Neural cell (in vitro differentiated cells): ENCODE measurements around the gene SMIM38. TPM values are rescaled to one million over a fixed set of nuclear protein-coding genes. Genes with fewer than 3 reads are reported as not detected.

Source experiments
- H2AFZ ChIP-seq: fragments of 200-600, 300-800 bp; sonication (generic), shearing (Covaris generic); 2 replicates; pipeline ENCODE4 v1.6.0; 2014; ENCODE audit warnings: low read depth, mild to moderate bottlenecking, antibody characterized with exemption, low read length, moderate library complexity
- H3F3A ChIP-seq: fragments of 200-600 bp; shearing (Covaris generic); 2 replicates; pipeline ENCODE4 v1.6.1; 2016; ENCODE audit warnings: mild to moderate bottlenecking, moderate library complexity, mixed read lengths, antibody characterized with exemption, low read length; ENCODE audit not compliant: insufficient read depth, poor library complexity, severe bottlenecking
- H3K27ac ChIP-seq: fragments of 200-600, 300-800 bp; sonication (generic), shearing (Covaris generic); 2 replicates; pipeline ENCODE4 v1.5.1; 2014; ENCODE audit warnings: mild to moderate bottlenecking, low read length, moderate library complexity
- H3K27me3 ChIP-seq: fragments of 300-800, 200-600 bp; sonication (generic), shearing (Covaris generic); 2 replicates; pipeline ENCODE4 v1.6.0; 2014; ENCODE audit warnings: mild to moderate bottlenecking, low read depth, low read length, moderate library complexity; ENCODE audit not compliant: insufficient read depth
- H3K36me3 ChIP-seq: fragments of 300-800, 200-600 bp; sonication (generic), shearing (Covaris generic); 2 replicates; pipeline ENCODE4 v1.5.1; 2014; ENCODE audit warnings: mild to moderate bottlenecking, antibody characterized with exemption, low read length, moderate library complexity; ENCODE audit not compliant: insufficient read depth
- H3K4me2 ChIP-seq: fragments of 300-800, 200-600 bp; sonication (generic), shearing (Covaris generic); 2 replicates; pipeline ENCODE4 v1.6.0; 2014; ENCODE audit warnings: mild to moderate bottlenecking, low read length
- H3K4me3 ChIP-seq: fragments of 300-800, 200-600 bp; sonication (generic), shearing (Covaris generic); 2 replicates; pipeline ENCODE4 v1.5.1; 2014; ENCODE audit warnings: mild to moderate bottlenecking, low read length, moderate library complexity
- H3K79me2 ChIP-seq: fragments of 200-600 bp; shearing (Covaris generic); replicated peaks from 2 replicates; pipeline ENCODE4 v1.6.0; 2014; ENCODE audit warnings: mild to moderate bottlenecking, low read length, moderate library complexity; ENCODE audit not compliant: insufficient read depth
- H3K9ac ChIP-seq: fragments of 300-800, 200-600 bp; sonication (generic), shearing (Covaris generic); 2 replicates; pipeline ENCODE4 v1.6.1; 2016; ENCODE audit warnings: mild to moderate bottlenecking, low read length, mixed read lengths
- H3K9me2 ChIP-seq: fragments of 200-600 bp; shearing (Covaris generic); 2 replicates; pipeline ENCODE4 v1.6.1; 2016; ENCODE audit warnings: mild to moderate bottlenecking, low read length, mixed read lengths; ENCODE audit not compliant: insufficient read depth
- H3K9me3 ChIP-seq: fragments of 200-600, 300-800 bp; sonication (generic), shearing (Covaris generic); 2 replicates; pipeline ENCODE4 v1.6.1; 2016; ENCODE audit warnings: mild to moderate bottlenecking, mixed run types, low read length, moderate library complexity, mixed read lengths
- H4K20me1 ChIP-seq: fragments of 200-600 bp; shearing (Covaris generic); 2 replicates; pipeline ENCODE4 v1.6.1; 2016; ENCODE audit warnings: mild to moderate bottlenecking, mixed run types; ENCODE audit not compliant: insufficient read depth
- CTCF ChIP-seq: fragments of 450-650 bp; IDR thresholded peaks from 2 replicates; pipeline ENCODE4 v1.5.1; 2014; ENCODE audit warnings: antibody characterized with exemption, mild to moderate bottlenecking, moderate library complexity; ENCODE audit not compliant: poor library complexity, severe bottlenecking
- EP300 ChIP-seq: fragments of 450-650 bp; conservative IDR thresholded peaks from 2 replicates; pipeline ENCODE4 v1.6.1; 2014; ENCODE audit warnings: antibody characterized with exemption, mild to moderate bottlenecking, moderate library complexity; ENCODE audit not compliant: poor library complexity, severe bottlenecking
- EZH2 ChIP-seq: fragments of 200-600, 300-800 bp; shearing (Covaris generic), sonication (generic); IDR thresholded peaks from 2 replicates; pipeline ENCODE4 v1.6.1; 2014; ENCODE audit warnings: antibody characterized with exemption, low read length, borderline replicate concordance, mild to moderate bottlenecking; ENCODE audit not compliant: insufficient read depth, poor library complexity, severe bottlenecking
- MXI1 ChIP-seq: fragments of 450-650 bp; conservative IDR thresholded peaks from 2 replicates; pipeline ENCODE4 v1.6.1; 2014; ENCODE audit warnings: antibody characterized with exemption, mild to moderate bottlenecking; ENCODE audit not compliant: poor library complexity, severe bottlenecking
- POLR2AphosphoS5 ChIP-seq: IDR thresholded peaks from 2 replicates; pipeline ENCODE4 v1.6.1; 2012
- RAD21 ChIP-seq: fragments of 450-650 bp; conservative IDR thresholded peaks from 2 replicates; pipeline ENCODE4 v1.6.1; 2014; ENCODE audit warnings: antibody characterized with exemption, mild to moderate bottlenecking, moderate library complexity
- SMC3 ChIP-seq: fragments of 450-650 bp; conservative IDR thresholded peaks from 2 replicates; pipeline ENCODE4 v1.6.1; 2014; ENCODE audit warnings: antibody characterized with exemption, mild to moderate bottlenecking, moderate library complexity; ENCODE audit not compliant: poor library complexity
- TAF1 ChIP-seq: IDR thresholded peaks from 2 replicates; pipeline ENCODE4 v1.6.1; 2012; ENCODE audit warnings: low read depth
- polyA plus RNA-seq: library from polyadenylated mRNA; depleted of rRNA; stranded (reverse); fragments of >200 nt; gene quantifications from 2 replicates; pipeline ENCODE4 v1.2.3, GENCODE V29; 2014
- TF ChIP-seq, protein P1 (sequence below): IDR thresholded peaks from 2 replicates; pipeline ENCODE4 v1.6.1; 2012; ENCODE audit warnings: borderline replicate concordance

The SMIM38 gene
- polyA plus RNA-seq, 1 donor from 2014 or later: 1.9 TPM

GRCh38 chr11:69169479-69169878 is 13.7 kb downstream of the SMIM38 start:
- TF ChIP-seq RAD21: no peak
- no peak for TF ChIP-seq SMC3
- TF ChIP-seq POLR2AphosphoS5: no peak
- no peak for TF ChIP-seq MXI1
- TF ChIP-seq EP300: no peak
- TF ChIP-seq EZH2: no peak
- TF ChIP-seq, protein P1, sequence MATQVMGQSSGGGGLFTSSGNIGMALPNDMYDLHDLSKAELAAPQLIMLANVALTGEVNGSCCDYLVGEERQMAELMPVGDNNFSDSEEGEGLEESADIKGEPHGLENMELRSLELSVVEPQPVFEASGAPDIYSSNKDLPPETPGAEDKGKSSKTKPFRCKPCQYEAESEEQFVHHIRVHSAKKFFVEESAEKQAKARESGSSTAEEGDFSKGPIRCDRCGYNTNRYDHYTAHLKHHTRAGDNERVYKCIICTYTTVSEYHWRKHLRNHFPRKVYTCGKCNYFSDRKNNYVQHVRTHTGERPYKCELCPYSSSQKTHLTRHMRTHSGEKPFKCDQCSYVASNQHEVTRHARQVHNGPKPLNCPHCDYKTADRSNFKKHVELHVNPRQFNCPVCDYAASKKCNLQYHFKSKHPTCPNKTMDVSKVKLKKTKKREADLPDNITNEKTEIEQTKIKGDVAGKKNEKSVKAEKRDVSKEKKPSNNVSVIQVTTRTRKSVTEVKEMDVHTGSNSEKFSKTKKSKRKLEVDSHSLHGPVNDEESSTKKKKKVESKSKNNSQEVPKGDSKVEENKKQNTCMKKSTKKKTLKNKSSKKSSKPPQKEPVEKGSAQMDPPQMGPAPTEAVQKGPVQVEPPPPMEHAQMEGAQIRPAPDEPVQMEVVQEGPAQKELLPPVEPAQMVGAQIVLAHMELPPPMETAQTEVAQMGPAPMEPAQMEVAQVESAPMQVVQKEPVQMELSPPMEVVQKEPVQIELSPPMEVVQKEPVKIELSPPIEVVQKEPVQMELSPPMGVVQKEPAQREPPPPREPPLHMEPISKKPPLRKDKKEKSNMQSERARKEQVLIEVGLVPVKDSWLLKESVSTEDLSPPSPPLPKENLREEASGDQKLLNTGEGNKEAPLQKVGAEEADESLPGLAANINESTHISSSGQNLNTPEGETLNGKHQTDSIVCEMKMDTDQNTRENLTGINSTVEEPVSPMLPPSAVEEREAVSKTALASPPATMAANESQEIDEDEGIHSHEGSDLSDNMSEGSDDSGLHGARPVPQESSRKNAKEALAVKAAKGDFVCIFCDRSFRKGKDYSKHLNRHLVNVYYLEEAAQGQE: no peak
- no peak for TF ChIP-seq CTCF
- no peak for TF ChIP-seq TAF1

GRCh38 chr11:69170704-69171103 is 15.0 kb downstream of the SMIM38 start:
- Histone ChIP-seq H3F3A (no peaks in the 10 kb centered on the region), H3K27ac (no peak overlapping the region), H4K20me1 (no peaks in the 10 kb centered on the region), H3K4me3 (no peak overlapping the region), H2AFZ (no peak overlapping the region), H3K9ac (no peak overlapping the region), H3K9me2 (no peaks in the 10 kb centered on the region), H3K9me3 (peaks cover 3% of the 10 kb centered on the region), H3K79me2 (no peaks in the 10 kb centered on the region), H3K4me2 (no peak overlapping the region), H3K36me3 (no peaks in the 10 kb centered on the region), H3K27me3 (no peaks in the 10 kb centered on the region)
- TF ChIP-seq EP300: no peak

More at GRCh38 chr11:69169479-69169878, 13.7 kb downstream of the SMIM38 start:
- no peak overlapping the region for H3K4me3 ChIP-seq
- no peak overlapping the region for H3K27ac ChIP-seq
- no peaks in the 10 kb centered on the region for H3K79me2 ChIP-seq
- no peaks in the 10 kb centered on the region for H3F3A ChIP-seq
- no peak overlapping the region for H2AFZ ChIP-seq
- no peak overlapping the region for H3K4me2 ChIP-seq
- no peaks in the 10 kb centered on the region for H3K27me3 ChIP-seq
- no peaks in the 10 kb centered on the region for H4K20me1 ChIP-seq
- no peaks in the 10 kb centered on the region for H3K9me3 ChIP-seq
- no peaks in the 10 kb centered on the region for H3K36me3 ChIP-seq
- no peaks in the 10 kb centered on the region for H3K9me2 ChIP-seq
- H3K9ac ChIP-seq: no peak overlapping the region
